SK-N-SH treated with all-trans-retinoic acid at 6 μM for 48 hours (cell line): ENCODE measurements around the gene KRT78.
"Not testable (repeated sequence)": the region's sequence is repeated elsewhere in the genome, so short reads cannot be mapped to it uniquely, and the experiment has no call there.

Experiments used
- ATAC-seq: fragments of 200-7000 bp; cut with Tn5 transposase; 3 replicates; pipeline ENCODE4 v1.9.1; 2020; ENCODE audit warnings: mild to moderate bottlenecking, moderate library complexity
- ARNTL ChIP-seq: fragments of 450-650 bp; formaldehyde crosslinking; IDR thresholded peaks from 2 replicates; pipeline ENCODE4 v1.5.0; 2020; ENCODE audit warnings: low read depth, mild to moderate bottlenecking, moderate library complexity, borderline replicate concordance
- BACH2 ChIP-seq: fragments of 250-450 bp; sonication (Bioruptor Pico); IDR thresholded peaks from 2 replicates; pipeline ENCODE4 v1.9.0; 2021; ENCODE audit warnings: mild to moderate bottlenecking, borderline replicate concordance
- CSDC2 ChIP-seq: fragments of 250-450 bp; sonication (Bioruptor Pico); IDR thresholded peaks from 2 replicates; pipeline ENCODE4 v1.5.0; 2020; ENCODE audit warnings: mild to moderate bottlenecking, moderate library complexity
- CSRNP3 ChIP-seq: fragments of 250-450 bp; sonication (Bioruptor Pico); IDR thresholded peaks from 2 replicates; pipeline ENCODE4 v1.5.1; 2021; ENCODE audit warnings: mild to moderate bottlenecking, moderate library complexity
- PATZ1 ChIP-seq: fragments of 250-450 bp; sonication (Bioruptor Pico); IDR thresholded peaks from 2 replicates; pipeline ENCODE4 v1.8.0; 2020; ENCODE audit warnings: mild to moderate bottlenecking, moderate library complexity, borderline replicate concordance
- POU6F1 ChIP-seq: fragments of 250-450 bp; sonication (Bioruptor Pico); IDR thresholded peaks from 2 replicates; pipeline ENCODE4 v1.8.0; 2021; ENCODE audit warnings: low read depth, mild to moderate bottlenecking, moderate library complexity, borderline replicate concordance
- PPARA ChIP-seq: fragments of 250-450 bp; sonication (Bioruptor Pico); IDR thresholded peaks from 2 replicates; pipeline ENCODE4 v1.5.0; 2020; ENCODE audit warnings: mild to moderate bottlenecking, borderline replicate concordance
- TCF4 ChIP-seq: fragments of 250-450 bp; sonication (Bioruptor Pico); IDR thresholded peaks from 2 replicates; pipeline ENCODE4 v1.8.0; 2021; ENCODE audit warnings: mild to moderate bottlenecking, moderate library complexity, borderline replicate concordance
- TOX ChIP-seq: fragments of 250-450 bp; sonication (Bioruptor Pico); IDR thresholded peaks from 2 replicates; pipeline ENCODE4 v1.8.0; 2021; ENCODE audit warnings: mild to moderate bottlenecking, moderate library complexity, borderline replicate concordance
- ZFP3 ChIP-seq: fragments of 250-450 bp; sonication (Bioruptor Pico); IDR thresholded peaks from 2 replicates; pipeline ENCODE4 v1.5.0; 2020; ENCODE audit warnings: mild to moderate bottlenecking, moderate library complexity
- ZNF565 ChIP-seq: fragments of 450-650 bp; formaldehyde crosslinking; conservative IDR thresholded peaks from 2 replicates; pipeline ENCODE4 v1.5.0; 2020; ENCODE audit warnings: low read depth, mild to moderate bottlenecking, moderate library complexity
- ZNF70 ChIP-seq: fragments of 450-650 bp; formaldehyde crosslinking; IDR thresholded peaks from 2 replicates; pipeline ENCODE4 v1.5.0; 2020; ENCODE audit warnings: mild to moderate bottlenecking, moderate library complexity
- TF ChIP-seq, protein P1 (sequence below): fragments of 250-450 bp; sonication (Bioruptor Pico); IDR thresholded peaks from 2 replicates; pipeline ENCODE4 v1.5.0; 2020; ENCODE audit warnings: mild to moderate bottlenecking, moderate library complexity

Gene KRT78

GRCh38 chr12:52890417-52890816, 41.6 kb upstream of the KRT78 start:
- ATAC-seq = no peak
- TF ChIP-seq ZFP3 (no peak), CSRNP3 (no peak), ARNTL (CRISPR knock-in tag) (no peak)

DNA sequence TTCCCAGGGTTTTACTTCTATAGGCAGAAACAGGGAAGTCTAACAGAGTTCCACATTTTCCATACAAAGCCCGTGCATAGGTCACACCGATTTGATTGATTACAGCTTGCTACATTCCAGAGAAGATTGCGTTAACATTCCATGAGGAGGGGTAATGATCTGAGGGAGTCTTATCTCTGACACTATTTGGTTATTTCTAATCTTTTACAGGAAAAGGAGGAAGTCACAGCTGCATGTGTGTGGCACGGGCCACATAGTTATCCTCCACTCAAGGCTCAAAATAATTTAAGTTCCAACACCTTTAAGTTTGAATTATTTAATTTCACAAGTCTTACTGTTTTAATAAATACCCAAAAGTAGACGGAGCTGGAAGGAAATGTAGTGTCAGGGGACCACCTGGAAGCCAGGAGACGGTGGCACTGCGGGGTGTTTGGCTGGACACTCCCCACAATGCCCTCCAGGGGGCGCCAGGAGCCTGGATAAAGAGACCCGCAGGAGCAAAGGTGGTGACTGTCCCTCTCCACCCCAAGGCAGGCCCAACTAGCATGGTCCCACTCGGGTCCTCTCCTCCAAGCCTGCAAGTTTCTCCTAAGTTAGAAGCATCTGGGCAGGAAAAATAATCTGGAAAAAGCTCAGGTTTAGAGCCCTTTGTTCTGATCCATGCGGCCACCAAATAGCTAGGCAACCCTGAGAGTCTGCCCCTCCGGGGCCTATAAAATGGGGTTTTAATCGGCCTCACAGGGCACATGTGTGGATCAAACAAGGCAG, 35.9 kb upstream of the KRT78 start:
- peak; percentile 84 for ATAC-seq
- TF ChIP-seq CSDC2 (peak; percentile 65; the same call in 1 of the 2 replicates), ZNF565 (no peak), ZFP3 (peak; percentile 65; the same call in 1 of the 2 replicates)

DNA sequence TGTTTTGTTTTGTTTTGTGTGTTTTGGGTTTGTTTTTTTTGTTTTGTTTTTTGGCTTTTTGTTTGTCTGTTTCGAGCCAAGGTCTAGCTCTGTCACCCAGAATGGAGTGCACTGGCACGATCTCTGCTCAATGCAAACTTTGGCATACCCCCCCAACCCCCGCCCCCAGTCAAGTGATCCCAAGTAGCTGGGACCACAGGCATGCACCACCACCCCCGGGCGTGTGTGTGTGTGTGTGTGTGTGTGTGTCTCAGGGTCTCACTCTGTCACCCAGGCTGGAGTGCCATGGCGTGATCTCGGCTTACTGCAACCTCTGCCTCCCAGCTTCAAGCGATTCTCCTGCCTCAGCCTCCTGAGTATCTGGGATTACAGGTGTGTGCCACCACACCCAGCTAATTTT, 31.7 kb upstream of the KRT78 start:
- ATAC-seq = not testable (repeated sequence)

- TF ChIP-seq PATZ1 (no peak), ZNF70 (CRISPR knock-in tag) (peak; percentile 73), POU6F1 (CRISPR knock-in tag) (no peak), TCF4 (no peak)
- TF ChIP-seq, protein P1, sequence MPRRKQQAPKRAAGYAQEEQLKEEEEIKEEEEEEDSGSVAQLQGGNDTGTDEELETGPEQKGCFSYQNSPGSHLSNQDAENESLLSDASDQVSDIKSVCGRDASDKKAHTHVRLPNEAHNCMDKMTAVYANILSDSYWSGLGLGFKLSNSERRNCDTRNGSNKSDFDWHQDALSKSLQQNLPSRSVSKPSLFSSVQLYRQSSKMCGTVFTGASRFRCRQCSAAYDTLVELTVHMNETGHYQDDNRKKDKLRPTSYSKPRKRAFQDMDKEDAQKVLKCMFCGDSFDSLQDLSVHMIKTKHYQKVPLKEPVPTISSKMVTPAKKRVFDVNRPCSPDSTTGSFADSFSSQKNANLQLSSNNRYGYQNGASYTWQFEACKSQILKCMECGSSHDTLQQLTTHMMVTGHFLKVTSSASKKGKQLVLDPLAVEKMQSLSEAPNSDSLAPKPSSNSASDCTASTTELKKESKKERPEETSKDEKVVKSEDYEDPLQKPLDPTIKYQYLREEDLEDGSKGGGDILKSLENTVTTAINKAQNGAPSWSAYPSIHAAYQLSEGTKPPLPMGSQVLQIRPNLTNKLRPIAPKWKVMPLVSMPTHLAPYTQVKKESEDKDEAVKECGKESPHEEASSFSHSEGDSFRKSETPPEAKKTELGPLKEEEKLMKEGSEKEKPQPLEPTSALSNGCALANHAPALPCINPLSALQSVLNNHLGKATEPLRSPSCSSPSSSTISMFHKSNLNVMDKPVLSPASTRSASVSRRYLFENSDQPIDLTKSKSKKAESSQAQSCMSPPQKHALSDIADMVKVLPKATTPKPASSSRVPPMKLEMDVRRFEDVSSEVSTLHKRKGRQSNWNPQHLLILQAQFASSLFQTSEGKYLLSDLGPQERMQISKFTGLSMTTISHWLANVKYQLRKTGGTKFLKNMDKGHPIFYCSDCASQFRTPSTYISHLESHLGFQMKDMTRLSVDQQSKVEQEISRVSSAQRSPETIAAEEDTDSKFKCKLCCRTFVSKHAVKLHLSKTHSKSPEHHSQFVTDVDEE (CRISPR knock-in tag) = no peak
- TF ChIP-seq, all 23 proteins: peak for 1
- ATAC-seq = peak; percentile 92
Measured at GRCh38 chr12:52879394-52880351, 30.9 kb upstream of the KRT78 start.

DNA sequence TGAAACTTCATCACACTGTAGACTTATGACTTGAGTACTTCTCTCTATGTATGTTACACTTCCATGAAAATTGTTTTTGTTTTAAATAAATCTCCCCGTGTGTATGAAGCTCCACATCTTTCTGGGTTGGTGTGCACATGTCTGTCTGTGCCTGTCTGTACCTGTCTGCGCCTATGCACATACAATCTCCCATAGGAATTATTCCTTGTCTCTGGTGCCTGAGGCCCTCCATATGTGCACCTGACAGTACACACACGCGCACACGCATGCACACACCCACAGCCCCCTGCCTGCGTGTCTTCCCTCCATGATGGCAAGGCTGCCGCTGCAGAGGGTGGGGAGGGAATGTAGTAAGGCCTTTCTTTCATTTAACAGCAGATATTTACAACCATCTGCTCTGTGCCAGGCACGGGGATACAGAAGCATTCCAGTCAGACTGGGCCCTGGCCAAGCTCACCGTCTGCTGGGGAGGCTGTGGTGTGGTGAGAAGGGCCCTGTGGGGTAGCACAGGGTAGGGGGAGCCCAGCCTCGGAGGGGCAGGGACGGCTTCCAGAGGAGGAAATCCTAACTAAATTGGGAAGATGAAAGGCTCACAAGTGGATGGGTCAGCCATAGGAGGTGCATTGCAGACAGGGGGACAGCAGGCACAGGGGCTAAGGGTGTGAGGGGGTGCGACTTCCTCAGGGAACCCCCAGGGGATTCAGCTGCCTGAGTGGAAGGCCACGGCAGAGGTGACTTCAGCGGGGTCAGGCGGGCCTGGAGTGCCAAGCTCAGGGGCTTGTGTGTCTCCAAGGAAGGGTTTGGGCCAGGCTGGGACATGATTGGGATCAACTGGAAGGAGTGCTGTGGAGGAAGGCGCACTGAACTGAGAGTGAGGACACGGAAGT, 30.0 kb upstream of the KRT78 start:
- ATAC-seq = no peak
- TF ChIP-seq PPARA (CRISPR knock-in tag) = no peak
- TF ChIP-seq PATZ1 = no peak
- TF ChIP-seq BACH2 (CRISPR knock-in tag) = no peak
- no peak for TF ChIP-seq ARNTL (CRISPR knock-in tag)
- TF ChIP-seq, protein P1 (CRISPR knock-in tag) = no peak
- TF ChIP-seq POU6F1 (CRISPR knock-in tag) = no peak
- TF ChIP-seq ZFP3 = no peak
- TF ChIP-seq ZNF70 (CRISPR knock-in tag) = no peak
- no peak for TF ChIP-seq TOX
- no peak for TF ChIP-seq CSDC2
